ENCODE measurements around the gene EDEM2. TPM values are rescaled to one million over a fixed set of nuclear protein-coding genes. Genes with fewer than 3 reads are reported as not detected.
"Not testable (repeated sequence)": the region's sequence is repeated elsewhere in the genome, so short reads cannot be mapped to it uniquely, and the experiment has no call there.

Gene EDEM2
- polyA plus RNA-seq, 1 donor (not counting 4 experiments of a cell fraction or from before 2014, with no cell fraction given), result 15.4 TPM

- Histone ChIP-seq H3K79me2 (ENCODE audit: control insufficient read depth, insufficient read depth, low read length) (peaks cover 34% of the 10 kb centered on the region), H3K4me2 (ENCODE audit: control insufficient read depth, extremely low read depth, insufficient read depth, low read depth, low read length) (peak overlapping the region; percentile 50), H3K27ac (ENCODE audit: control insufficient read depth, insufficient read depth, low read length) (peak overlapping the region; percentile 27), H3K9ac (ENCODE audit: control insufficient read depth, extremely low read depth, insufficient read depth, low read length) (no peak overlapping the region), H2AFZ (ENCODE audit: control insufficient read depth, low read length) (no peak overlapping the region), H3K9me1 (ENCODE audit: control insufficient read depth, extremely low read depth, insufficient read depth, low read length) (no peaks in the 10 kb centered on the region), H3K27me3 (ENCODE audit: control insufficient read depth, extremely low read depth, insufficient read depth, low read length) (no peaks in the 10 kb centered on the region), H3K4me3 (ENCODE audit: control insufficient read depth in 2 of 3, extremely low read depth in 1 of 3, insufficient read depth in 2 of 3, low read depth in 1 of 3, low read length in 3 of 3) (no peak overlapping the region), H3K4me1 (ENCODE audit: control insufficient read depth, extremely low read depth, insufficient read depth, low read length) (peaks cover 14% of the 10 kb centered on the region), H4K20me1 (ENCODE audit: control insufficient read depth, extremely low read depth, insufficient read depth, low read length) (peaks cover under 1% of the 10 kb centered on the region), H3K36me3 (ENCODE audit: control insufficient read depth in 2 of 2, extremely low read depth in 1 of 2, insufficient read depth in 2 of 2, low read length in 2 of 2) (peaks cover 0 to 8% of the 10 kb centered on the region in 2 experiments), H3K9me3 (ENCODE audit: control insufficient read depth, low read depth, low read length) (no peaks in the 10 kb centered on the region)
- dilution Hi-C loops (cut with MboI; ENCODE audit: extremely low pct_ligation_motif_present, low sequenced_read_pairs), result no loop called here
- FAIRE-seq (no peak), DNase-seq (ENCODE audit: low read depth, low spot score) (no peak)
- TF ChIP-seq CTCF (optimal IDR thresholded peaks at IDR 0.05 in 1 of 3, IDR thresholded peaks at IDR 0.05 in 1 of 3, conservative IDR thresholded peaks at IDR 0.05 in 1 of 3; ENCODE audit: extremely low read depth in 1 of 3, insufficient read depth in 2 of 3, low read length in 3 of 3), result no peak
- no peak for TF ChIP-seq EZH2 (IDR thresholded peaks at IDR 0.05; ENCODE audit: low read length)
Observed at GRCh38 chr20:35077341-35077740, 69.8 kb downstream of the EDEM2 start.

GRCh38 chr20:35071436-35072153 is 75.5 kb downstream of the EDEM2 start:
- DNase-seq (ENCODE audit: low read depth, low spot score); H3K4me1 ChIP-seq (ENCODE audit: control insufficient read depth, extremely low read depth, insufficient read depth, low read length); H3K9ac ChIP-seq (ENCODE audit: control insufficient read depth, extremely low read depth, insufficient read depth, low read length); H3K36me3 ChIP-seq (ENCODE audit: control insufficient read depth in 2 of 2, extremely low read depth in 1 of 2, insufficient read depth in 2 of 2, low read length in 2 of 2); H4K20me1 ChIP-seq (ENCODE audit: control insufficient read depth, extremely low read depth, insufficient read depth, low read length); H3K4me2 ChIP-seq (ENCODE audit: control insufficient read depth, extremely low read depth, insufficient read depth, low read depth, low read length); H3K27me3 ChIP-seq (ENCODE audit: control insufficient read depth, extremely low read depth, insufficient read depth, low read length); H3K27ac ChIP-seq (ENCODE audit: control insufficient read depth, insufficient read depth, low read length); H3K4me3 ChIP-seq (ENCODE audit: control insufficient read depth in 2 of 3, extremely low read depth in 1 of 3, insufficient read depth in 2 of 3, low read depth in 1 of 3, low read length in 3 of 3); H2AFZ ChIP-seq (ENCODE audit: control insufficient read depth, low read length); dilution Hi-C loops (cut with MboI; ENCODE audit: extremely low pct_ligation_motif_present, low sequenced_read_pairs); H3K9me1 ChIP-seq (ENCODE audit: control insufficient read depth, extremely low read depth, insufficient read depth, low read length); FAIRE-seq; H3K9me3 ChIP-seq (ENCODE audit: control insufficient read depth, low read depth, low read length): not testable (repeated sequence)
- H3K79me2 ChIP-seq (ENCODE audit: control insufficient read depth, insufficient read depth, low read length), result peaks cover 14% of the 10 kb centered on the region

DNA sequence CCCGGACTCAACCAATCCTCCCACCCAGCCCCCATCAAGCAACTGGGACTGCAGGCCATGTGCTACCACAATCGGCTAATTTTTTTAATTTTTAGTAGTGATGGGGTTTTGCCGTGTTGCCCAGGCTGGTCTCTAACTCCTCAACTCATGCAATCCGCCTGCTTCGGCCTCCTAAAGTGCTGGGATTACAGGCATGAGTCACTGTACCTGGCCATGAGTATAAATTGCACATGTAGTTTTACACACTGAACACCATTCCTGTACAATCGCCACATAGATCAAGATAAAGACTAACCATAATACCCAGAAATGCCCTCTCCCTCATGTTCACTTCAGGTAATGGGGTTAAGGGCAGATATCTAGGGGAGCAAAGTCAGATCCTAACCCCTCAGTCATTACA is 80.9 kb downstream of the EDEM2 start:
- Histone ChIP-seq H4K20me1 (ENCODE audit: control insufficient read depth, extremely low read depth, insufficient read depth, low read length) (peaks cover 3% of the 10 kb centered on the region), H3K9me1 (ENCODE audit: control insufficient read depth, extremely low read depth, insufficient read depth, low read length) (no peaks in the 10 kb centered on the region), H3K27ac (ENCODE audit: control insufficient read depth, insufficient read depth, low read length) (no peak overlapping the region), H3K9me3 (ENCODE audit: control insufficient read depth, low read depth, low read length) (no peaks in the 10 kb centered on the region), H3K4me2 (ENCODE audit: control insufficient read depth, extremely low read depth, insufficient read depth, low read depth, low read length) (no peak overlapping the region), H2AFZ (ENCODE audit: control insufficient read depth, low read length) (no peak overlapping the region), H3K9ac (ENCODE audit: control insufficient read depth, extremely low read depth, insufficient read depth, low read length) (no peak overlapping the region), H3K36me3 (ENCODE audit: control insufficient read depth in 2 of 2, extremely low read depth in 1 of 2, insufficient read depth in 2 of 2, low read length in 2 of 2) (peaks cover 0 to 6% of the 10 kb centered on the region in 2 experiments), H3K27me3 (ENCODE audit: control insufficient read depth, extremely low read depth, insufficient read depth, low read length) (no peaks in the 10 kb centered on the region), H3K4me3 (ENCODE audit: control insufficient read depth in 2 of 3, extremely low read depth in 1 of 3, insufficient read depth in 2 of 3, low read depth in 1 of 3, low read length in 3 of 3) (no peak overlapping the region), H3K4me1 (ENCODE audit: control insufficient read depth, extremely low read depth, insufficient read depth, low read length) (no peaks in the 10 kb centered on the region), H3K79me2 (ENCODE audit: control insufficient read depth, insufficient read depth, low read length) (peaks cover 50% of the 10 kb centered on the region)
- no peak for DNase-seq (ENCODE audit: low read depth, low spot score)
- TF ChIP-seq EZH2 (IDR thresholded peaks at IDR 0.05; ENCODE audit: low read length) (no peak), CTCF (optimal IDR thresholded peaks at IDR 0.05 in 1 of 3, IDR thresholded peaks at IDR 0.05 in 1 of 3, conservative IDR thresholded peaks at IDR 0.05 in 1 of 3; ENCODE audit: extremely low read depth in 1 of 3, insufficient read depth in 2 of 3, low read length in 3 of 3) (no peak)
- dilution Hi-C loops (cut with MboI; ENCODE audit: extremely low pct_ligation_motif_present, low sequenced_read_pairs), result no loop called here
- FAIRE-seq, result no peak

Measured in keratinocyte (primary cell).